Measurements from ENCODE around the gene TPM1. TPM values are rescaled to one million over a fixed set of nuclear protein-coding genes. Genes with fewer than 3 reads are reported as not detected.

The TPM1 gene
- polyA plus RNA-seq, 1 of the 3 experiments (the other 2 are of a cell fraction), result 1,371 TPM

GRCh38 chr15:63111481-63111880 lies 68.9 kb downstream of the TPM1 start:
- TF ChIP-seq JUND (IDR thresholded peaks at IDR 0.05) (no peak), IRF3 (IDR thresholded peaks at IDR 0.05; ENCODE audit: low read depth, low read length) (no peak), MXI1 (IDR thresholded peaks at IDR 0.05; ENCODE audit: low read depth, low read length) (no peak), NRF1 (IDR thresholded peaks at IDR 0.05; ENCODE audit: low read depth, low read length) (no peak), REST (IDR thresholded peaks at IDR 0.05; ENCODE audit: low read depth, low read length) (no peak), RAD21 (IDR thresholded peaks at IDR 0.05; ENCODE audit: low read length) (no peak), NFIC (IDR thresholded peaks at IDR 0.05; ENCODE audit: borderline replicate concordance) (no peak), YY1 (IDR thresholded peaks at IDR 0.05; ENCODE audit: low read depth) (no peak)
- TF ChIP-seq, protein P1, sequence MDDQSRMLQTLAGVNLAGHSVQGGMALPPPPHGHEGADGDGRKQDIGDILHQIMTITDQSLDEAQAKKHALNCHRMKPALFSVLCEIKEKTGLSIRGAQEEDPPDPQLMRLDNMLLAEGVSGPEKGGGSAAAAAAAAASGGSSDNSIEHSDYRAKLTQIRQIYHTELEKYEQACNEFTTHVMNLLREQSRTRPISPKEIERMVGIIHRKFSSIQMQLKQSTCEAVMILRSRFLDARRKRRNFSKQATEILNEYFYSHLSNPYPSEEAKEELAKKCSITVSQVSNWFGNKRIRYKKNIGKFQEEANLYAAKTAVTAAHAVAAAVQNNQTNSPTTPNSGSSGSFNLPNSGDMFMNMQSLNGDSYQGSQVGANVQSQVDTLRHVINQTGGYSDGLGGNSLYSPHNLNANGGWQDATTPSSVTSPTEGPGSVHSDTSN (IDR thresholded peaks at IDR 0.05), result no peak
- TF ChIP-seq, protein P2, sequence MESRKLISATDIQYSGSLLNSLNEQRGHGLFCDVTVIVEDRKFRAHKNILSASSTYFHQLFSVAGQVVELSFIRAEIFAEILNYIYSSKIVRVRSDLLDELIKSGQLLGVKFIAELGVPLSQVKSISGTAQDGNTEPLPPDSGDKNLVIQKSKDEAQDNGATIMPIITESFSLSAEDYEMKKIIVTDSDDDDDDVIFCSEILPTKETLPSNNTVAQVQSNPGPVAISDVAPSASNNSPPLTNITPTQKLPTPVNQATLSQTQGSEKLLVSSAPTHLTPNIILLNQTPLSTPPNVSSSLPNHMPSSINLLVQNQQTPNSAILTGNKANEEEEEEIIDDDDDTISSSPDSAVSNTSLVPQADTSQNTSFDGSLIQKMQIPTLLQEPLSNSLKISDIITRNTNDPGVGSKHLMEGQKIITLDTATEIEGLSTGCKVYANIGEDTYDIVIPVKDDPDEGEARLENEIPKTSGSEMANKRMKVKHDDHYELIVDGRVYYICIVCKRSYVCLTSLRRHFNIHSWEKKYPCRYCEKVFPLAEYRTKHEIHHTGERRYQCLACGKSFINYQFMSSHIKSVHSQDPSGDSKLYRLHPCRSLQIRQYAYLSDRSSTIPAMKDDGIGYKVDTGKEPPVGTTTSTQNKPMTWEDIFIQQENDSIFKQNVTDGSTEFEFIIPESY (IDR thresholded peaks at IDR 0.05; ENCODE audit: borderline replicate concordance, low read depth), result no peak
- Histone ChIP-seq H3K4me1 (ENCODE audit: control insufficient read depth in 1 of 2, insufficient read depth in 2 of 2, low read depth in 1 of 2, low read length in 1 of 2) (peaks cover 3 to 23% of the 10 kb centered on the region in 2 experiments; a peak in 3 of 4 replicates), H3K4me2 (no peak overlapping the region), H4K20me1 (ENCODE audit: insufficient read depth) (no peaks in the 10 kb centered on the region), H3K27ac (ENCODE audit: low read depth in 2 of 2, low read length in 1 of 2) (no peak overlapping the region), H3K9me2 (no peaks in the 10 kb centered on the region), H3K79me2 (ENCODE audit: insufficient read depth) (no peaks in the 10 kb centered on the region), H3K4me3 (ENCODE audit: low read depth in 2 of 2, low read length in 1 of 2) (no peak overlapping the region), H2AFZ (ENCODE audit: low read depth) (no peak overlapping the region), H3K36me3 (replicated peaks in 1 of 2; ENCODE audit: control insufficient read depth in 1 of 2, insufficient read depth in 2 of 2, low read length in 1 of 2) (no peaks in the 10 kb centered on the region), H3K9ac (no peak overlapping the region), H3F3A (replicated peaks; ENCODE audit: insufficient read depth) (peaks cover 22% of the 10 kb centered on the region), H3K9me3 (no peaks in the 10 kb centered on the region), H3K27me3 (ENCODE audit: insufficient read depth) (no peaks in the 10 kb centered on the region)
- CTCF ChIA-PET, result interaction anchor here (0.7 to 4.7 kb wide), 4 partner anchors 12 to 372 kb away, joined by 3 to 24 read pairs (median 8); no protein-coding TSS in a partner anchor
- DNase-seq, result no peak
- POLR2A ChIA-PET, result no interaction called here
